GM21526 (cell line): ENCODE data around the gene SNX30.
A peak's percentile ranks its signal among the peaks of the same experiment; 100 is the strongest.

Experiments
- ATAC-seq: cut with Tn5 transposase; IDR thresholded peaks from one replicate; pipeline ENCODE4 v1.9.1; 2021; ENCODE audit warnings: moderate library complexity; ENCODE audit not compliant: unreplicated experiment, low FRiP score

Gene SNX30

DNA sequence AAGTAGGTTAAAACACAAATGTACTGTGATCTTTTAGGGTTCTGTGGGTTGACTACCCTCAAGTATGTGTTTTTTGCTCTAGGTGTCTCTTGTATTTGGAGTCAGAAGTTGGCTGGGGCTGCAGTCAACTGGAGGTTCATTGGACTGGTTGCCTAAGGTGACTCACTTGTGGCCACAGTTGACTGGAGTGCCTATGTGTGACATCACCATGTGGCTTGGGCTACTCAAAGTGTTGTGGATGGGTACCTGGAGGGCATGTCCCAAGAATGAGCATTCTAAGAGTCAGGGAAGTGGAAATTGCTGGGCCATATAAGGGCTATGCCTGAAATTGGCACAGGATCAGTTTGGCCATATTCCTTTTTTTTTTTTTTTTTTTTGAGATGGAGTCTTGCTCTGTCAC, 27.4 kb downstream of the SNX30 start:
- ATAC-seq, result no peak

DNA sequence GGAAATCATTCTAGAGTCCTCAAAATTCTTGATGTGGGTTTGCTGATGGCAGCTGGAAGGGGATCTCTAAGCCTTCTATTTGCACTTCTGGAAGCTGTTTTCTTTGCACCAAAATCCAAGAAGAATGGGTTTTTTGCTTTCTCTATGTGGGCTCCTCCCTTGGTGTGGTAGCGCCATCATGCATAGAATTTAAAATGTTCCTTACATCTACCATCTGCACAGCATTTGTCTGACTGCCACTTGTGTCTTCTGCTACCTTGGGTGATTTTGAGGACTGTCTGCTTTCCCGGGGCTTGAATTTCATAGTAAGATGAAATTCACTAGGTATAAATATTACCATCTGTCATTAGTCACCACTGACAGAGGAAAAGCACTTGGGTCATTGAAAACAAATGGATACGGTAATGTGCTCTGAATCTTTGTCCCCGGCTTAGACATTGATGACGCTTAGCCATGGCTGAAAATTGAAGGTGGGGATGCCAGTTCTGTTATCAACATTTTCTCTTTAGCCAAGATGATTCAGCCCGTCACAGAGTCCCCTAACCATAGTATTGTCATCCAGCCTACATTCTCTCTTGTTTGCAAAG, 30.0 kb downstream of the SNX30 start:
- ATAC-seq, result no peak

DNA sequence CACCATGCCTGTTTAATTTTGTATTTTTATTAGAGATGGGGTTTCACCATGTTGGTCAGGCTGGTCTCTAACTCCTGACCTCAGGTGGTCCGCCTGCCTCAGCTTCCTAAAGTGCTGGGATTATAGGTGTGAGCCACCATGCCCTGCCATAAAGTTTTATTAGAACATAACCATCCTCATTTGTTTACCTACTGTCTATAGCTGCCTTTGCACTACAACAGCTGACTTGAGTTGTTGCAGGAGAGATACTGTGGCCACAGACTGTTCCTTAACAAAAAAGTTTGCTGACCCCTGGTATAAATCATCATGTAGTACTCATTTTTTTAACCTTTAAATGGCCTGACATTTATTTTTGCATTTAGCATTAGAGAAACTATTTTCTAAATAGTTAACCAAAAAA, 31.7 kb downstream of the SNX30 start:
- ATAC-seq, result no peak

DNA sequence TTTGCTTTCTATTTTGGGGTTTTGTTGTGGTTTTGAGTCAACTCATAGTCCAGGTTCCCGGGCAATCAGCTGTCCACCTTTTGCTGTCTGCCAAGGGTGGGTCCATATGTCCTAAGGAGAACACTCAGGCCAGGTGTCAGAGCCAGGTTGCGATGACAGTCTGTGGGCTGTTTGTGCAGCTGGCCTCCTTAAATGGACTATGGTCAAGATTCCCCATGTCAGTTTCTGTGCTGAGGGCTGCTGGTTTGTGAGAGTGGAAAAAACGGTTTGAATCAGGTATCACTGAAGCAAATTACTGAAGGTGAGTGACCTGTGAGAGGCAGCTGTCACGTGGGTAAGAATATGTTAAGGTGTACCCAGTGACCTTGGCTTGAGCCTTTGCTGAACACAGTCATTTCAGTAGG, 33.0 kb downstream of the SNX30 start:
- ATAC-seq, result no peak

DNA sequence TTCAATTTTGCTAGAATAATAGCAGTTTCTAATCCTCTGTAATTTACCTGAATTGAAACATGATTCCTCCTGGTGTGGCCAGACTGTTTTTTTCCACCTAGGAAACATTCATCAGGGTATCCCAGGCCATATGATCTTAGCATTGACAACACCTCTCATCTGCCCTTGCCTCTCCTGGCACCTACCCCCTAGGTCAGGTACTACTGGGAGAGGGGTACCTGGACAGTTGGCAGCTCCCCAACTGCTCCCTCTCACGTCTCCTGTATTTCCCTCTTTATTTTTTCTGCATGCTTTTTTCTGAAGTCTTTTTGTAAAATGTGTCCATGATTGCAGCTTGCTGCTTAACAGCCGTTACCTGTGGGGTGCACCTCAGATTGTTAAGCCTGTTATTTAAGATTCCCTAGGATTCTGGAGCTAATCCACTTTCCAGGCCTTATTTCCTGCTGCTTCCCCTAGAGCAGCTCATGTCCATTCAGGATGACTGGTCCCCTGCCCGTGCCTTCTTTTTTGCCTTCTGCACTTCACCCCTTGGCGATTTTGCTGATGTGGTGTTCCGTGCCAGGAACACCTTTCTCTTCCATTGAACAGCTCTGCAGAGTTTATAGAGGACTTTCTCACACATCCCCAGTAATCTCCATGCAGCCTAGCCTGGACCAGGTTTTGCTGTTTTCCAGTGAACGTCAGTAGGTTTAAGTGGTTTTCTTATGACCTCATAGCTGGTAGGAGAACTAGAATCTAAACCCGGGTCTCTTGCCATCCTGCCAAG, 33.6 kb downstream of the SNX30 start:
- no peak for ATAC-seq

DNA sequence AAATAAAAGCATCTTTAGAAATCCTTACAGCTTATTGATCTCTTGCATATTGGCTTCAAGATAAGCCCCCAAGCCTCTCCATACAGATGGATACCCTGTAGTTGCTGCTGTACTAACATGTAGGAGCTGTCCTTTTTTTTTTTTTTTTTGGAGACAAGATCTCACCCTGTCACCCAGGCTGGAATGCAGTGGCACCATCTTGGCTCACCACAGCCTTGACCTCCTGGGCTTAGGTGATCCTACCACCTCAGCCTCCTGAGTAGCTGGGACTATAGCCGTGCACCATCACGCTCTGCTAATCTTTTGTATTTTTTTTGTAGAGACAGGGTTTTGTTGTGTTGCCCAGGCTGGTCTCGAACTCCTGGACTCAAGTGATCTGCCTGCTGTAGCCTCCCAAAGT, 35.4 kb downstream of the SNX30 start:
- ATAC-seq, result no peak

DNA sequence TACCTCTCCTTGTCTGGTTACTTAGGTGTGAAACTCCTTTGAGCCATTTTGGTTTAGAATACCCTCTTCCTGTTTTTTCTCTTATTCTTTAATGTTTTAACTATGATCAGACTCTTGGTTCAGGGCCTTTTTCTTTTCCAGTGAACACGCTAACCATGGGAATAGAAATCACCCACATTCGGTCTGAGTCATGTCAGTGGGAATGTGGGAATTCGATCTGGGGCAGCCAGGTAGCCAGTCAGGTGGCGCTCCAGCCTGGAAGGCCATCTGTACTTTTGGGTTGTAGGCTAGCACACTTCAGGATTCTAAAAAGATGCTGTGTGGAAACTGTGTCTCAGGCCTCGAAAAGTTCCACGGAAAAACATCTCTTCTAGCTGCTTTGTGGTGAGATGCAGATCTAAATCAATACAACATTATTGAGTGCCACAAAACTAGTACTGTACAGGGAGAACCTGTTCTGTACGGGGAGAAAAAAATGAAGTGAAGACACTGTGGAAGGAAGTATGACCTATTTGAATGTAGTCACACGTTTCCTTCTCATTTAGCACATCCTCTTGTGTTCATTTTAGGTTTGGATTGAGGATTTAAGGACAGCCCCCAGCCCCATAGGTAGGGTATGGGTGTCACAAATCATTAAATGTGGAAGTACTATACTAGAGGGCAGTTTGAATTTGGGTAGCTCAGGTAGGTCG, 36.4 kb downstream of the SNX30 start:
- no peak for ATAC-seq

DNA sequence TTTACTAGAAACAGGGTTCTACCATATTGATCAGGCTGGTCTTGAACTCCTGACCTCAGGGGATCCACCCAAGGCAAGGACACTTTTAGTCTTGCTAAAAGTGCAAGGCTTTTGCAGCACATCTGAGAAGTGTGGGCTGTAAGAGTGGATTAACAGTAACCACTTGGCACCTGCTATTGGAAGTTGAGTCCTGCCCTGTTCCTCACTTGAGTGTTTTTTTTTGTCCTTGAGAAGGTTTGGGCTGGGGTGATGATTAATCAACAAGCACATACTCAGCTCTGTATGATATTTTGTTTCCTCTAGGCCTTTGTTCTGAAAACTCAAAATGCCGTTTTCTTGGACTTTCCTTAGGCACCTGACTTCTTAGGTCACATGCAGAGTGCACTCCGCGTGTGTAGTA, 37.4 kb downstream of the SNX30 start:
- ATAC-seq, result no peak

DNA sequence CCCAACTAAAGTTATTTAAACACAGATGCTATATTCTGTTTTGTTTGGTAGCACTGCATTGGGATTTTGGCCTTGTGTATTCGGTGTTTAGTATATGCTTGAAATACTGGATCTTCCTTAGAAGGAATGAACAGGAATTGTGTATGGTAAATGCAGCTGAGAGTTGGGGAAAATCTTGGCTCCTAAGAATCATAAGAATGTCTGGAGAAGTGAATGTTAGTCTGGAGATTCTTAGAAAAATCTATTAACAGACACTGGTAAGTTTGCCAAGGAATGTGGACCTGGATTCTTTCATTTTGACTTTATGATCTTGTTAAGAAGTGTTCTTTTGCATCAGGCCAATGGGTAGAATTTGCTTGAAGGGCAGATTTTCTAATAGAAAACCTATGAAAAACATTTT, 38.9 kb downstream of the SNX30 start:
- no peak for ATAC-seq

DNA sequence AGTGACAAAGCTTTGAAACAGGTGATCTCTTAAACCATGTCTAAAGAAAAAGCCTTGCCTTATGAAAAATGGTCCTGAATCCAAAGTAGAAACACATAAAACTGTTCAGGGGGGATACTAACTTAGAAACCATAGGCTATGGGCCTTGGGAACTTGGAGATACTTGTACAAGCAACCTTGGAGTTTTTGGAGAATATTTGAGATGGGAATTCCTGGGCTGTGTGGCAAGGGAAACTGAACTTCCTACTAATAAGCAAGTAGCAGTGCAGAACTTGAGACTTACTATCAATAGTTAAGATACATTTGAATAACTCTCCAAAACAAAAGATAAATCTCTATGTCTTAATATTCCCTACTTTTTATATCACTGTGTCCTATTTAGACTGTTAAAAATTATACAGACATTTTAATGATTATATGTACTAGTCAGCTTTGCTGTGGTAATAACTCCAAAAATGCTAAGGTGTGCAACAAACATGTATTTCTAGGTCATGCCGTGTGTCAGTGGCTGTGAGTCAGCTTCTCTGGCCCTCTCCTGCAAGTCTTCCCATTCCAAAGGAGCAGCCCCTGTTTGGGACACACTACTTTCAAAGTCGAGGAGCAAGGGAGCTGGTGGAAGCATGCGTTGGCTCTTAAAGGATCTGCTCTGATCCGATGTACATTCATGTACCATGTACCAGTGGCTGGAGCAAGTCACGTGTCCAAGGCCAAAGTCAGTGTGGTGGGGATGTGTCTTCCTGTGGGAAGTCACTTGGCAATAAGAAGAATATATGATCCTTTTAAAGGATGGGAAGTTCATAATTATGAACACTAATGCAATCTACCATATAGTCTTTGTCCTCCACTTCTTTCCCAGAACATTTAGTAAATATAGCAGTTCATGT, 39.6 kb downstream of the SNX30 start:
- no peak for ATAC-seq

DNA sequence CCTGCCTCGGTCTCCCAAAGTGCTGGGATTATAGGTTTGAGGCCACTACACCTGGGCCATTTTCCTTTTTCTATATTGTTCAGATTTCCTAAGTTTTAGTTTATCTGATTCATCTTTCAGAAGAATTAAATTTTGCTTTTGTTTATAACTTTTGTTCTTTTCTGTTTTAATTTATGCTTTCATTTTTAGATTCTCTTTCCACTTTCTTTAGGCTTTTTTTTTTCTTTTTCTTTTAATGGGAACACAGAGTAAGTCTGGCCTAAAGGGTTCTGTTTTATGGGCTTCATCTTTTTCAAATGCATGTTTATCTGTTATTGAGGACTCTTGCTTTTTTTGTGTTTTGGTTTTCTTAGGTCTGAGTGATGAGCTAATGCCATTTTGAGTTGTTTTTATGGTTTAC, 42.1 kb downstream of the SNX30 start:
- ATAC-seq, result no peak

DNA sequence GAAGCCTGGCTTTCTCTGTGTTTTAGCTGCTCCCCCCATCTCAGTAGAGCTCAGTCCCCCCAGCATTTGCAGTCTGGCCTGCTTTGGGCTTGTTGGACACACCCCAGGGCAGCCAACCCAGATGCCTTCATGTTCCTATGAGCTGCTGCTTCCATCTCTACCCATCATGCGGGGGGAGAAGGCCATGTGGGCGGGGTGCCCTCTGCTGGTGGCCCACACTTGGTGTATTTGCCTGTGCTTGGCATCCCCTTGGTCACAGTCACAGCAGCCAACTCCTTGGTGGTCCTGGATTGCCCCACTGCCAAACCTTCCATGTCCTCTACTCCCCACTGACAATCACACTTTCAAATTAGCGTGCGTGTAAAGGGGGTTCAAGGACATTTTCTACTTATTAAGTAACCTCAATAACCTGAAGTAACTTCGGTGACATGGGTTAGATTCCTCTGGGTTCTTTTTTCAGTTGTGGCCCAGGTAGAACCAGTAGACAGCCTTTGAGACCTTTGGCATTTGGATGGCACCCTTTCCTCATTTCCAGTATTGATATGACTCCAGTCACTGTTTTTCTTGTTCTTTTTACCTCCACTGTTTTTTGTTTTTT, 42.8 kb downstream of the SNX30 start:
- peak; percentile 79 for ATAC-seq

DNA sequence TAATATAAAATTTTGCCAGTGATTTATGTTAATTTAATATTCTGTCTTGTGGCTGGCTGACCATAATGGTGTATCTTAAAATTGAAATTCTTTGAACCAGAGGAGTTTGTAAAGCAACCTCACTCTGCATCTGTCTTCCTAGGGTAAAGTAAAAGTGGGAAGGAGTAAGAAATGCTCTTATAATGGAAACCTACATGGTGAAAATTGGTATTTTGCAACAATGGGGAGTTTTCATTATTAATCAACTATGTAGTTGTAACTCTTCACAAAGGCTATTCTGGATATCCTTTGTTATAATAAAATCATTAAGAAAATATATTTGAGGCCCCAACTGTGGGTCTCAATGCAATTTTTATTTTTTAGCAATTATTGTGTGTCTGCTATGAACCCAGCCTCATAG, 44.2 kb downstream of the SNX30 start:
- no peak for ATAC-seq

DNA sequence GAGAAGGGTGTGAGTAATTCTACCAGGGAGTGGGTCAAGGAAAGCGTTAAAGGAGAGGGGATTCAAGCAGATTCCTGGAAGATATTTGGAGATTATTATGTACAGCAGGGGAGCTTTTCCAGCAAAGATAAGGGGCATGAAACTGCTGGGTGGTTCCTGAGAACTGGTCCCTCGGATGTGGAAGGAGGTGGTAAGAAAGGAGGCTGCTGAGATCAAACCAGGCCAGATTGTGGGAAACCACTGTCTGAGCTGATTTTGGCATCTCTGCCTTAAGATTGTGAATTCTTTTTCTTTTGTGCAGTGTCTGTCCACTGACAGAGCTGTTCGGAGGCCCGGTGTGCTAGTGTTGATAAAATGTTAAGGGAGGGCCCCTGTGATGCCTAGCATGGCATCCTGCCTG, 45.4 kb downstream of the SNX30 start:
- ATAC-seq, result no peak

DNA sequence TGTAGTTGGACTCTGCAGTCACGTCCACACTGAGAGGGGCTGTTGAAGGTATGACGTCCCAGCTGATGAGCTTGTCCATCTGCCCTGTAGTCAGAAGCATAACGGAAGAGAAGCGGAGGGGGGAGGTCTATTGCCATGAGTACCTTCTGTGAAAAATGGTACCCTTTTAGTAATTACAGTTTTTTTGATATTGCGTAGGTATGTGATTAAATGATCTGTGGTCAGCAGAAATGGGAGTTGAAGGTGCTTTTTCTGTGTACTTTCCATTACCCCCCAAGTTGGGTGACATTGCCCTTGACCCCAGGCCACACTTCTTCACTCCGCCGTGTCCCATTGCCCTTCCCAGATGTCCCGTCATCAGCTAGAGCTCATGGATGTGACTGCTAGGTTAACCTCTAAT, 45.9 kb downstream of the SNX30 start:
- no peak for ATAC-seq

DNA sequence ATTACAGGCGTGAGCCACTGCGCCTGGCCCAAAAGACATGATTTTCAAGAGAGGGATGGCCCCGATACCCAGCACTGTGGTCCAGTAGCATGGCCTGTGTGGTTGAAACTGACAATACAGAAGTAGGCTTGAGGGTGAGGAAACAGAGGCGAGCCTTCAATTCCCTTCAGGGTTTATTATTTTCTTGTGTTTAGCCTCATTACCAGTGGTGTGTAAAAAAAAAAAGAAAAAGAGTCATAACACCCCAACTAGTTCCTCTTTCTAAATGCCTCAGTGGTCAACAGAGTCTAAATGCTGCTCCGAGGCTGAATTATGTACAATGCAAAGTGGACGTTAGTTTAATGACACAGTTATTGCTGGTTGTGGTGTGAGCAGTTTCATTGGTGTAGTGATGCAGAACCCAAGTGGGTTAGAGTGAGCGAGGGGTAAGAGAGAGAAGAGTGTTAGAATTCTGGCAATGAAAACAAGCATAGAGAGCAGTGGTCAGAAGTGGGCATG, 58.8 kb downstream of the SNX30 start:
- peak; percentile 98 for ATAC-seq

DNA sequence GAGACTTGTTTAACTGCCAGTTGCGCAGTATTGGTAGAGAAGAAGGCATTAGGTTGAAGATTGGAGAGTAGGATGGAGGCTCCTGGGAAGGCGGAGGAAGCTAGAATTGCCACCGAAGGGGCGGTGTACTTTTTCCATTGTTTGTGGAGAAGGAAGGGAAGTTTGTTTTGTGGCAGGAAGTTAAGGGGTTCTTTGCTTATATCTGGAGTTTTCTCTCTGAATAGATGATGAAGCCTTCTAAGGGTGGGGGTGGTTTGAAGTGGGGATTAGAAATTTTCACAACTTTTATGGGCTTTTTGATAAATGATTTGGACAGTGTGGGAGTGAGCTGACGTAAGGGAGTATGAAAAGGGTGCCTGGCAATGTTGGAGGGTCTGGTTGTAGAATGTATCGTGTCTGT, 59.3 kb downstream of the SNX30 start:
- no peak for ATAC-seq

DNA sequence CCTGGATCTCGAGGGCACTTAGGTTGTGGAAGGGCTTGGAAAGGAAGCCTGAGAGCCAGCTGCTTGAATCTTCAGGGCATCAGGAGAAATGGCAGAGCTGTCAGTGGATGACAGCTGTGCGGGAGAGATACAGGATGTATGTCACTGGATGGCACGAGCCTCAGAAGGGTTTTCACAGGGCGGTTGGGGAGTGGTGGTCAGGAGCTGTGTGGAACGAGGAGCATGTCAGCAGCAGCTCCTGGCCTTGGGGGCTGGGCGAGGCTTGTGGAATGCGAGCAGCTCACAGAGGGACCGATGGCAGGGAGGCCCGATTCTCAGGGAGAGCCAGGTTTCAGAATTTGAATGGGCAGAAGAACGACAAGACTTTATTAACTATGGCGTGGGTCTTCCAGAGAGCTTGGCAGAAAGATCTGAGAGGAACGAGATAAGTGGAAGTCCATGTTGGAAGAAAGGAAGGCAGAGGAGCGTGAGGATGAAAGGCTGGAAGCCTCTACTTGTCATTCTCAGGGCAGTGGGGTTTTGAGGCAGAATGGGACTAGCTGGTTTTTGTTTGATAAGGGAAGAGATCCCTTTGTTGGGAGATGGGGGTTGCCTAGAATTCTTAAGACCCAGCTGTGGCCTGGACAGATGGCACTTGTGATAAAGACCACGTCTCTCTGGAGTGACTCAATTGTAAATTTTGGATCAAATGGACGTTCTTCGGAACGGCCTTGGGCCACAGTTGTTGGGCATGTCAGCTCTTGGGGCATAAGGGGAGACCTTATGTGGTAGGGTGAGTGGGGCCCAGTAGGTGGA, 60.3 kb downstream of the SNX30 start:
- no peak for ATAC-seq

DNA sequence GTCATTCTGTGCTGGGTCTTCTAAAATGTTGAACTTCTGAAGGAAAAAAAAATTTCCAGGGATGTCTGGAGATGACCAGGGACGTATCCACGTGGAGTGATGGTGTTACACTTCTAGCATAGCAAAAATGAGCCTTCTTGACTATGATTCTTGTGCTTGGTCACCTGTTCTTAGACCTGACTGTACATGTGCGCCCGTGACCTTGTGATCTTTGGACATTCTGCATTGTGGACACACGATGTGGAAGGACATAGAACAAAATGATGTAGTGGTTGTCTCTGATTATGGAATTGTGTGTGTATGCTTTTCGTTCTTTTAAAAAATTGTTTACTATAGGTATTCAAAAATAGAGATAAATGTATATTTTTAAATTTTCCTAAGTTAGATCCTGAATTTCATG, 61.0 kb downstream of the SNX30 start:
- no peak for ATAC-seq

DNA sequence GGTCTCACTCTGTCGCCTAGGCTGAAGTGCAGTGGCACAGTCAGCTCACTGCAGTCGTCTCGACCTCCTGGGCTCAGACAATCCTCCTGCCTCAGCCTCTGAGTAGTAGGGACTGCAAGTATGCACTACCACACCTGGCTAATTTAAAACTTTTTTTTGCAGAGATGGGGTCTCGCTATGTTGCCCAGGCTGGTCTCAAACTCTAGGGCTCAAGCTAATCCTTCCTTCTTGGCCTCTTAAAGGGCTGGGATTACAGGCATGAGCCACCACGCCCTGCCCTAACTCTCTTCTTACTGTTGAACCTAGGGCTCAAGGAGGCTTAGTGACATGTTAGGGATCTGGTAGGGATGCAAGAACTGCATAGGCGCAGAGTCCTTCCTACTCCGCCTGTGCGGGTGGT, 65.3 kb downstream of the SNX30 start:
- ATAC-seq, result no peak
